TTC549 (cell line): ENCODE results near the gene ST3GAL3.

Experiments
- FAIRE-seq: peaks from 2 replicates; lab custom pipeline; 2012; peaks lifted over from hg19 to GRCh38; lab: Jason Lieb, UNC

ST3GAL3 gene

GRCh38 chr1:43942411-43942810 is 235.1 kb downstream of the ST3GAL3 start:
- no peak for FAIRE-seq

GRCh38 chr1:43944860-43945259 is 237.5 kb downstream of the ST3GAL3 start:
- no peak for FAIRE-seq

- FAIRE-seq: no peak
Measured at GRCh38 chr1:43945674-43946235, 238.4 kb downstream of the ST3GAL3 start.

GRCh38 chr1:43946236-43947060 is 239.1 kb downstream of the ST3GAL3 start, which contains the start of gene IPO13:
Gene IPO13, plus strand, starts transcription at chr1:43946950. Its CDS starts 651 bp downstream, at chr1:43947601.
- no peak for FAIRE-seq

- FAIRE-seq: no peak
Measured at GRCh38 chr1:43947061-43947873, 239.9 kb downstream of the ST3GAL3 start.

GRCh38 chr1:43947874-43948437 is 240.6 kb downstream of the ST3GAL3 start:
- no peak for FAIRE-seq

- FAIRE-seq: no peak
Measured at GRCh38 chr1:43949678-43950077, 242.3 kb downstream of the ST3GAL3 start.

GRCh38 chr1:43951021-43951985 is 244.0 kb downstream of the ST3GAL3 start:
- no peak for FAIRE-seq

GRCh38 chr1:43952731-43953346 is 245.5 kb downstream of the ST3GAL3 start:
- no peak for FAIRE-seq

GRCh38 chr1:43953361-43953760 is 246.0 kb downstream of the ST3GAL3 start:
- FAIRE-seq: no peak

GRCh38 chr1:43954036-43954435 is 246.7 kb downstream of the ST3GAL3 start:
- FAIRE-seq: no peak

GRCh38 chr1:43956234-43956633 is 248.9 kb downstream of the ST3GAL3 start:
- no peak for FAIRE-seq

GRCh38 chr1:43957407-43958040 is 250.2 kb downstream of the ST3GAL3 start:
- no peak for FAIRE-seq

- FAIRE-seq: no peak
Measured at GRCh38 chr1:43958351-43959255, 251.3 kb downstream of the ST3GAL3 start.

- FAIRE-seq: no peak
Measured at GRCh38 chr1:43960798-43961197, 253.5 kb downstream of the ST3GAL3 start.

- FAIRE-seq: no peak
Measured at GRCh38 chr1:43961692-43962091, 254.4 kb downstream of the ST3GAL3 start.

GRCh38 chr1:43962324-43962723 is 255.0 kb downstream of the ST3GAL3 start:
- no peak for FAIRE-seq

- no peak for FAIRE-seq
Measured at GRCh38 chr1:43963006-43963405, 255.7 kb downstream of the ST3GAL3 start.

- FAIRE-seq: no peak
Measured at GRCh38 chr1:43963890-43964289, 256.6 kb downstream of the ST3GAL3 start.
